ENCODE results near the gene ZNF217. TPM values are rescaled to one million over a fixed set of nuclear protein-coding genes. Genes with fewer than 3 reads are reported as not detected.

The ZNF217 gene
- polyA plus RNA-seq, 2 of the 4 experiments (the other 2 are of a cell fraction), result 22.2 to 30.5 TPM

- TF ChIP-seq HMGXB4 (CRISPR knock-in tag; IDR thresholded peaks at IDR 0.05; ENCODE audit: borderline replicate concordance), result no peak
- no peak for TF ChIP-seq ZFP36 (IDR thresholded peaks at IDR 0.05; ENCODE audit: borderline replicate concordance, partially characterized antibody)
- TF ChIP-seq HOXB13 (CRISPR knock-in tag; IDR thresholded peaks at IDR 0.05; ENCODE audit: low read depth), result no peak
- TF ChIP-seq REST (IDR thresholded peaks at IDR 0.05), result no peak
- TF ChIP-seq, protein P1, sequence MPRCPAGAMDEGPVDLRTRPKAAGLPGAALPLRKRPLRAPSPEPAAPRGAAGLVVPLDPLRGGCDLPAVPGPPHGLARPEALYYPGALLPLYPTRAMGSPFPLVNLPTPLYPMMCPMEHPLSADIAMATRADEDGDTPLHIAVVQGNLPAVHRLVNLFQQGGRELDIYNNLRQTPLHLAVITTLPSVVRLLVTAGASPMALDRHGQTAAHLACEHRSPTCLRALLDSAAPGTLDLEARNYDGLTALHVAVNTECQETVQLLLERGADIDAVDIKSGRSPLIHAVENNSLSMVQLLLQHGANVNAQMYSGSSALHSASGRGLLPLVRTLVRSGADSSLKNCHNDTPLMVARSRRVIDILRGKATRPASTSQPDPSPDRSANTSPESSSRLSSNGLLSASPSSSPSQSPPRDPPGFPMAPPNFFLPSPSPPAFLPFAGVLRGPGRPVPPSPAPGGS (IDR thresholded peaks at IDR 0.05), result no peak
- no peak for TF ChIP-seq HEYL (CRISPR knock-in tag; IDR thresholded peaks at IDR 0.05)
- TF ChIP-seq MAFK (IDR thresholded peaks at IDR 0.05; ENCODE audit: partially characterized antibody), result no peak
- TF ChIP-seq EP300 (IDR thresholded peaks at IDR 0.05), result no peak
- TF ChIP-seq NR3C1 (IDR thresholded peaks at IDR 0.05), result no peak
- TF ChIP-seq RARB (CRISPR knock-in tag; IDR thresholded peaks at IDR 0.05), result no peak
- no peak for TF ChIP-seq EHMT2 (IDR thresholded peaks at IDR 0.05; ENCODE audit: low read depth)
- TF ChIP-seq NPAS2 (CRISPR knock-in tag; IDR thresholded peaks at IDR 0.05; ENCODE audit: borderline replicate concordance), result no peak
- TF ChIP-seq HOXA7 (CRISPR knock-in tag; IDR thresholded peaks at IDR 0.05), result no peak
- TF ChIP-seq, protein P2, sequence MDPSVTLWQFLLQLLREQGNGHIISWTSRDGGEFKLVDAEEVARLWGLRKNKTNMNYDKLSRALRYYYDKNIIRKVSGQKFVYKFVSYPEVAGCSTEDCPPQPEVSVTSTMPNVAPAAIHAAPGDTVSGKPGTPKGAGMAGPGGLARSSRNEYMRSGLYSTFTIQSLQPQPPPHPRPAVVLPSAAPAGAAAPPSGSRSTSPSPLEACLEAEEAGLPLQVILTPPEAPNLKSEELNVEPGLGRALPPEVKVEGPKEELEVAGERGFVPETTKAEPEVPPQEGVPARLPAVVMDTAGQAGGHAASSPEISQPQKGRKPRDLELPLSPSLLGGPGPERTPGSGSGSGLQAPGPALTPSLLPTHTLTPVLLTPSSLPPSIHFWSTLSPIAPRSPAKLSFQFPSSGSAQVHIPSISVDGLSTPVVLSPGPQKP (IDR thresholded peaks at IDR 0.05; ENCODE audit: low read depth, low read length), result no peak
- TF ChIP-seq ZNF302 (CRISPR knock-in tag; IDR thresholded peaks at IDR 0.05), result no peak
- no peak for TF ChIP-seq KDM5A (IDR thresholded peaks at IDR 0.05)
- no peak for TF ChIP-seq PHF8 (IDR thresholded peaks at IDR 0.05; ENCODE audit: borderline replicate concordance, low read depth)
- TF ChIP-seq KDM1A (IDR thresholded peaks at IDR 0.05; ENCODE audit: low read depth), result no peak
- no peak for TF ChIP-seq CHD4 (IDR thresholded peaks at IDR 0.05; ENCODE audit: borderline replicate concordance)
- 53% methylated on average over 4 of the region's 4 CpGs for WGBS (ENCODE audit: missing lambda C conversion rate)
- H3K4me3 ChIP-seq, result no peak overlapping the region
- H3K4me2 ChIP-seq, result no peak overlapping the region
- ATAC-seq, result no peak
- no peaks in the 10 kb centered on the region for H3K4me1 ChIP-seq
- no peaks in the 10 kb centered on the region for H3K9me3 ChIP-seq
- no peak for FAIRE-seq
- POLR2A ChIA-PET, result no interaction called here
- no peak overlapping the region for H3K27ac ChIP-seq
- CTCF ChIA-PET, result interaction anchor here (5.3 kb wide), 1 partner anchor 11 kb away, joined by 29 read pairs; no protein-coding TSS in a partner anchor
- no peak for DNase-seq (ENCODE audit: low read depth in 1 of 2, low spot score in 1 of 2)
These were observed 57.8 kb downstream of the ZNF217 start for GRCh38 chr20:53535878-53536277.

DNA sequence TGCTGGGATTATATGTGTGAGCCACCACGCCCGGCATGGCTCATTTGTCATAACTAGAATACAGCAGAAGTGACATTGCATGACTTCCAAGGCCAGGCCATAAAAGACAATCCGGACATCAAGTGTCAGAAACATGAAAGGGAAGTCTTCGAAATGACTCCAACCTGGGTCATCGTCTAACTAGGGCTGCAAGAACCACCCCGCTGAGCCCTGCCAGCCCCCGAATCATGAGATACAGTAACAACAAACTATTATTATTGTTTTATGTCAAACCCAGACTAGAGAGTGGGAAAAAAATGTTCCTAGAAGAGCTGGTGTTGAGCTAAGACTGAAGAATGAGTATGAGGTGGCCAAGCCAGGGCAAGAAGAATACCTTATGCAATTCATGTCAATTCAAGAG is 59.6 kb downstream of the ZNF217 start:
- TF ChIP-seq RAD21 (conservative IDR thresholded peaks at IDR 0.05 in 1 of 2, IDR thresholded peaks at IDR 0.05 in 1 of 2) (no peak), EP300 (IDR thresholded peaks at IDR 0.05) (no peak)
- TF ChIP-seq, protein P3, sequence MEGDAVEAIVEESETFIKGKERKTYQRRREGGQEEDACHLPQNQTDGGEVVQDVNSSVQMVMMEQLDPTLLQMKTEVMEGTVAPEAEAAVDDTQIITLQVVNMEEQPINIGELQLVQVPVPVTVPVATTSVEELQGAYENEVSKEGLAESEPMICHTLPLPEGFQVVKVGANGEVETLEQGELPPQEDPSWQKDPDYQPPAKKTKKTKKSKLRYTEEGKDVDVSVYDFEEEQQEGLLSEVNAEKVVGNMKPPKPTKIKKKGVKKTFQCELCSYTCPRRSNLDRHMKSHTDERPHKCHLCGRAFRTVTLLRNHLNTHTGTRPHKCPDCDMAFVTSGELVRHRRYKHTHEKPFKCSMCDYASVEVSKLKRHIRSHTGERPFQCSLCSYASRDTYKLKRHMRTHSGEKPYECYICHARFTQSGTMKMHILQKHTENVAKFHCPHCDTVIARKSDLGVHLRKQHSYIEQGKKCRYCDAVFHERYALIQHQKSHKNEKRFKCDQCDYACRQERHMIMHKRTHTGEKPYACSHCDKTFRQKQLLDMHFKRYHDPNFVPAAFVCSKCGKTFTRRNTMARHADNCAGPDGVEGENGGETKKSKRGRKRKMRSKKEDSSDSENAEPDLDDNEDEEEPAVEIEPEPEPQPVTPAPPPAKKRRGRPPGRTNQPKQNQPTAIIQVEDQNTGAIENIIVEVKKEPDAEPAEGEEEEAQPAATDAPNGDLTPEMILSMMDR (IDR thresholded peaks at IDR 0.05), result no peak
- no peak for FAIRE-seq
- no peaks in the 10 kb centered on the region for H3K4me1 ChIP-seq
- ATAC-seq, result no peak
- POLR2A ChIA-PET, result no interaction called here
- no peaks in the 10 kb centered on the region for H3K9me3 ChIP-seq
- 41% methylated on average over 7 of the region's 7 CpGs for WGBS (ENCODE audit: missing lambda C conversion rate)
- H3K4me2 ChIP-seq, result no peak overlapping the region
- CTCF ChIA-PET, result no interaction called here
- no peak for DNase-seq (ENCODE audit: low read depth in 1 of 2, low spot score in 1 of 2)
- no peak overlapping the region for H3K27ac ChIP-seq
- H3K4me3 ChIP-seq, result no peak overlapping the region

Measured in A549 (cell line).